Coronary artery (tissue), 2 donors: ENCODE measurements around the gene THOC6.

ENCODE experiments used
- DNase-seq: peaks from one replicate; pipeline ENCODE4 v3.0.0-alpha.2; 2017; ENCODE audit warnings: low spot score
- H3K27ac ChIP-seq, 2 donors: fragments of 200-600 bp; sonication (generic); one replicate each; pipeline ENCODE4 v1.5.1; 2016 to 2019
- H3K4me3 ChIP-seq: fragments of 200-600 bp; sonication (generic); 2 replicates; pipeline ENCODE4 v1.5.1; 2016; ENCODE audit warnings: mild to moderate bottlenecking, moderate library complexity
- CTCF ChIP-seq: fragments of 200-600 bp; sonication (generic); IDR thresholded peaks from one replicate; pipeline ENCODE4 v1.5.1; 2019; ENCODE audit warnings: antibody characterized with exemption

Gene THOC6

DNA sequence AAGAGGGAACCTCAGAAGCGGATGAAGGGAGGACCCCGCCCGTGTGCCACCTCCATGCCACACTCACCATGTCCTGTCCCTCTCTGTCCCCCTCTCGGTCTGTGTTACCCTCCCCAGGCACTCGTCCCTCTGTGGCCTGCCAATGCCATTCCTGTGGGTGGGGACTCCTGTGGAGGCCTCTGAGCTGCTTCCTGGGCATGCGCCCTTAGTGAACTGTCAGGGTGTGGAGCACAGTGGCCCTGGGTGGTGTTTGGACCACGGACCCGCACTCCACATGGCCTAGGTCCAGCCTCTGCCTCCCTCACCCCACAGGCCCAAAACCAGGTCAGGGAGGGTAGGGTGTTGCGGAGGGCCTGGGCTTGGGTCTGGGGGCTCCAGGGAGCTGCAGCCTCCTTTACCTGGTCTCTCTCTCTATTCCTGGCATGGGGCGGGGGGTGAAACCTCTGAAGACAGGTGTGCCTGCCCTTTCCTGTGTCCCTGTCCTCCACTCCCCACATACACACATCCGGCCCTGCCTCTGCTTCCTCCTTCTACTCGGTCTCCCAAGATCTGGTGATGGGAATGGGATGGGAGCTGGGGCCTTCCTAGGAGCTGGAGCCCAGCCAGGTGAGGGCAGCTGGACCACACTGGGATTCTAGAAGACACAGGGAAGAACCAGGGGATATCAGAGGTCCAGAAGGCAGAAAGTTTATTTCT, 32.1 kb upstream of the THOC6 start:
- no peak for TF ChIP-seq CTCF
- Histone ChIP-seq H3K4me3 (no peak overlapping the region), H3K27ac (no peak overlapping the region)
- DNase-seq, result no peak

DNA sequence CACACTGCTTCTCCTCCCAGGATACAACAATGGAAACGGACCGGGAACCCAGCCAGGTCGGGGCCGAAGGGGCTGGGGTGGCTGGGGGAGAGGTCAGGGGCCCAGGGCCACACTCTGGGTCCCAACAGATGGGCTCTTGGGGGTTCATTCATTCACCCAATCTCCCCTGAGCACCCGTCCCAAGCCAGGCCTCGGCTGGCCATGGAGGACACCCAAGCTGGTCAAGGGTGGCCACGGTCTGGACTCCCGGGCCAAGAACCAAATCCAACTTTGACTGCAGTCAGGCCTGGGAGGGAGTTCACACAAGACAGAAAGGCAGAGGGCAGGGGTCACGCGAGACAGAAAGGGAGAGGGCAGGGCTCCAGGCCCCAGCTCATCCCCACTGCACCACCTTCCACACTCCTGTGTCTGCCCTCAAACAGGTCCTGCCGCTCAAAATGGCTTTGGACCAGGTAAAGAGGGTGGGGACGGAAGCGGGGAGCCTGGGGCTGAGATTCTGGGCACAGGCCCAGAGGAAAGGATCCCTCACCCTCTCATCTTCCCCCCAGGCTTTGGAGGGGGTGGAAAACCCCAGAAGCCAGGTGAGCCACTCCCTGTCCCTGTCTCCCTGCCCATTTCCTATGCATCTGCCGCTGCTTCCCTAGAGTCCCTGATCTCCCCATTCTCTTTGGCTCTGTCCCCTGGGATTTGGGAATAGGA, 31.3 kb upstream of the THOC6 start:
- Histone ChIP-seq H3K27ac (no peak overlapping the region), H3K4me3 (no peak overlapping the region)
- DNase-seq, result no peak
- TF ChIP-seq CTCF, result no peak

DNA sequence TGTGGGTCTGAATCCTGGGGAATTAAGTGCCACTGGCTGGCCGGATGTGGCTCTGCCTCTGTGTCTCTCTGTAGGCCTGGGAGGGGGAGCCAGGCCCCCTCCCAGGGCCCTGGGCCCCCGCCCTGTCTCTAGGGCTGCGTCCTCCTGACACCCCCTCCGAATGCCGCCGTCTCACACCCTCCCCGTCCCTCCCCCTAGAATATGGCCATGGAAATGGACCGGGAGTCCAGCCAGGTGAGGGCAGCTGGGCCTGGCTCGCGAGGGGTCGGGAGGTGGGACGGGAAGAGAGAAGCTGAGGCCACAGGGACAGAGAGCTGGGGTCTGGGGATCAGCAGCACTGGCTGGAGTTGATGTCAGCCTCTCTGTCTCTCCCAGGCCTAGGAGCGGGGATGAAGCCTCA, 27.5 kb upstream of the THOC6 start:
- no peak overlapping the region for H3K27ac ChIP-seq
- no peak overlapping the region for H3K4me3 ChIP-seq
- no peak for TF ChIP-seq CTCF
- no peak for DNase-seq

DNA sequence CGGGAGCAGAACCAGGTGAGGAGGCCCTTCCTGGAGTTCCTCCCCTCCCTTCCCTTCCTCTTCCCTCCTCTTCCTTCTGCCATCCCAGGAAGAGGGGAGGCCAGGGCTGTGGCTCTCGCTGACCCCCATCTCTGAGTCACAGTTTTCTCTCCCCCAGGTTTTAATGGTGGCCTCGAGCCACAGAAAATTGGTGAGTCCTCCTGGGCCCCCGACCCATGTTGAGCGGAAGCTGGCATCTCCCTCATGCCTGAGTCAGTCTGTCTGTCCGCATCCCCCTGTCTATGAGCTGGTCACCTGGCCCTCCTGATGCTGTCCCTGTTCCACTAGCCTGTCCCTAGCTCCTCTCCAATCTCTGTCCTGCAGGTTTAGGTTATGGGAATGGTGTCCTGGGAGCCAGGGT, 23.9 kb upstream of the THOC6 start:
- TF ChIP-seq CTCF, result no peak
- H3K27ac ChIP-seq, result no peak overlapping the region
- no peak for DNase-seq
- no peak overlapping the region for H3K4me3 ChIP-seq

DNA sequence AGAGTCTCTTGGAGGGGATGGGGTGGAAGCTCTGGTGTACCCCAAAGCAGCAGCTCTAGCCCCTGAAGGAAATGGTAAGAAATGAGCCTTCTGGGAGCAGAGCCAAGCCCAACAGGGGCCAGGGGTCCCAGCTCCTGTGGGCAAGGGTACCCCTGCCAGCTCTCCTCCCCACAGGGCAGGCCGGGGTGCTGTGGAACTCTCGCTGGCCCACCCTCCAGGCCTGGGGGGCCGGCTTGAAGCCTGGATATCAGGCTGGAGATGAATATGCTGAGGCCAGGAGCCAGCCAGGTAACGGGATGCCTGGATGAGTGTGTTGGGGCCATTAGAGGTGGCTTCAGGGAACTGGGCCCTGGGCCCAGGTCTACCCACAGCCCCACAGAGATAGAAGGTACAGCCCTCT, 23.3 kb upstream of the THOC6 start:
- no peak for TF ChIP-seq CTCF
- no peak overlapping the region for H3K4me3 ChIP-seq
- no peak for DNase-seq
- no peak overlapping the region for H3K27ac ChIP-seq

GRCh38 chr16:3001316-3001715, 22.5 kb upstream of the THOC6 start:
- H3K4me3 ChIP-seq, result no peak overlapping the region
- DNase-seq, result no peak
- TF ChIP-seq CTCF, result no peak

More at GRCh38 chr16:3001316-3001715, 22.5 kb upstream of the THOC6 start:
- no peak overlapping the region for H3K27ac ChIP-seq
